Mammary epithelial cell (primary cell): ENCODE measurements around the gene TSFM.

Experiments
- CTCF ChIP-seq, 2 donors: IDR thresholded peaks in 1 of 2; conservative IDR thresholded peaks in 1 of 2; 2 replicates each; pipeline ENCODE4 v1.5.1; 2011 to 2012; ENCODE audit warnings: inconsistent platforms in 2 of 2, low read length in 2 of 2, mild to moderate bottlenecking in 2 of 2, control low read depth in 1 of 2, low read depth in 1 of 2; ENCODE audit not compliant: insufficient read depth in 1 of 2; ENCODE audit errors: extremely low read depth in 1 of 2
- EZH2 ChIP-seq: IDR thresholded peaks from 2 replicates; pipeline ENCODE4 v1.6.1; 2012; ENCODE audit warnings: low read length, inconsistent platforms, borderline replicate concordance

- no peak for TF ChIP-seq CTCF (conservative IDR thresholded peaks at IDR 0.05 in 1 of 2, IDR thresholded peaks at IDR 0.05 in 1 of 2; ENCODE audit: extremely low read depth in 1 of 2, insufficient read depth in 1 of 2, low read depth in 1 of 2, low read length in 2 of 2)
- no peak for TF ChIP-seq EZH2
Observed at GRCh38 chr12:57771873-57772428, 10.6 kb upstream of the TSFM start, which contains the start of gene METTL1.
